ENCODE results near the gene ZNF548. TPM values are rescaled to one million over a fixed set of nuclear protein-coding genes. Genes with fewer than 3 reads are reported as not detected.

The ZNF548 gene
- total RNA-seq, 1 donor from 2014 or later = 16.6 TPM

DNA sequence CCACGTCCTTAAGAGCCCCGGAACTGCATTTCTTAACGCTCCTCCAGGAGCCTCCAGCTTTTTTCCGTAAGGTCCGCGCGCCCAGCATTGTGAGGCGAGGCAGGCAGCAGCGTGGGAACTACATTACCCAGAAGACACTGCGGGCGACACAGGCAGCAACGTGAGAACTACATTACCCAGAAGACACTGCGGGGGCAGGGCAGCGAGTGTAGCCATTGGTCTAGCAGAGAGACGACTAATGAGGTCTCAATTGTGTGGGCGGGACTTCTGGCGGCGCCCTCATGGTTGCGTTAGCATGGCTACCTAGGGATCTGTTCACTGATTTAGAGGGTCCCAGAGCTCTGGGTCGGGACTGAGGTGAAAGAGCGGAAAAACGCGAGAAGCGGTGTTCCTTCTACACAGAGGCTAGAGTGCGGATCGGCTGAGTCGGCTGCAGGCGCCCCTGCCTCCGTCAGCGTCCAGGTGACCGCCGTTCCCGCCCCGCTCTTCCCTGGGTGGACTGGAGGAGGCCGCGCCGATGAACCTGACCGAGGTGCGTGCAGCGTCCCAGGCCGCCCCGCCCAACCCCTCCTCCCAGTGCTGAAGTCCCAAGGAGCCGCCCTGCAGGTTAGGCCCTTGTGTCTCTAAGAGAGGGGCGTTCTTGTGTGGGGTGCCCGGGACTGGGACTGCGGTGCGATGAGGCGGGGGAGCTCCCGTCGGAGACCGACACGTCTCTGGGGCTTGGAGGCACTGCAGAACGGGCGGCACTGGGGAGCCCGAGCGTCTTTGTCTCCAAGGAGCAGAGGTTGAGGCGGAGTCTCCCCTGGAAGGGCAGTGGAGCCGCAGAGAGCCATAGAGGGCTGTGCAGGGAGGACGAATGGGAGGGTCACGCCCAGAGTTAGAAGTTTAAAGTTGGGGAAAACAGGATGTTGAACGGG, 45.7 kb downstream of the ZNF548 start, which contains the start of gene ZNF749:
Gene ZNF749, plus strand, starts transcription at position 264 of the 917 bp plus-strand sequence. Its CDS starts 254 bp downstream, at position 518.
- Mint-ChIP-seq H3K4me3 (ENCODE audit: unreplicated experiment) (peak within 1 kb of the TSS; percentile 95), H3K27me3 (ENCODE audit: low read depth, unreplicated experiment) (no peaks in the 10 kb centered on the region), H3K4me1 (ENCODE audit: low read depth, unreplicated experiment) (peaks cover 7% of the 10 kb centered on the region), H3K9me3 (ENCODE audit: unreplicated experiment) (peaks cover 2% of the 10 kb centered on the region), H3K27ac (ENCODE audit: unreplicated experiment) (peak within 1 kb of the TSS; percentile 87), H3K36me3 (ENCODE audit: low read depth, unreplicated experiment) (peaks cover 15% of the 10 kb centered on the region)
- Histone ChIP-seq H4K20me1 (ENCODE audit: insufficient read depth, low read length) (no peaks in the 10 kb centered on the region), H3K27ac (ENCODE audit: low read depth, low read length) (peak within 1 kb of the TSS; percentile 54), H3K4me3 (ENCODE audit: insufficient read depth, low read depth, low read length) (peak within 1 kb of the TSS; percentile 92), H3K79me2 (ENCODE audit: insufficient read depth, low read length) (peaks cover 51% of the 10 kb centered on the region), H3K9ac (ENCODE audit: low read length) (peak within 1 kb of the TSS; percentile 84), H2AFZ (ENCODE audit: low read depth, low read length) (peak within 1 kb of the TSS; percentile 98), H3K9me3 (ENCODE audit: insufficient read depth, low read depth, low read length) (peaks cover 17% of the 10 kb centered on the region), H3K36me3 (ENCODE audit: insufficient read depth, low read length) (no peaks in the 10 kb centered on the region), H3K4me2 (ENCODE audit: low read length) (peak within 1 kb of the TSS; percentile 94), H3K4me1 (ENCODE audit: insufficient read depth, low read length) (peaks cover 3% of the 10 kb centered on the region), H3K27me3 (ENCODE audit: insufficient read depth, low read length) (no peaks in the 10 kb centered on the region)
- peak; percentile 32 for FAIRE-seq
- peak; percentile 95 for DNase-seq (ENCODE audit: low read depth)
- TF ChIP-seq, protein P1, sequence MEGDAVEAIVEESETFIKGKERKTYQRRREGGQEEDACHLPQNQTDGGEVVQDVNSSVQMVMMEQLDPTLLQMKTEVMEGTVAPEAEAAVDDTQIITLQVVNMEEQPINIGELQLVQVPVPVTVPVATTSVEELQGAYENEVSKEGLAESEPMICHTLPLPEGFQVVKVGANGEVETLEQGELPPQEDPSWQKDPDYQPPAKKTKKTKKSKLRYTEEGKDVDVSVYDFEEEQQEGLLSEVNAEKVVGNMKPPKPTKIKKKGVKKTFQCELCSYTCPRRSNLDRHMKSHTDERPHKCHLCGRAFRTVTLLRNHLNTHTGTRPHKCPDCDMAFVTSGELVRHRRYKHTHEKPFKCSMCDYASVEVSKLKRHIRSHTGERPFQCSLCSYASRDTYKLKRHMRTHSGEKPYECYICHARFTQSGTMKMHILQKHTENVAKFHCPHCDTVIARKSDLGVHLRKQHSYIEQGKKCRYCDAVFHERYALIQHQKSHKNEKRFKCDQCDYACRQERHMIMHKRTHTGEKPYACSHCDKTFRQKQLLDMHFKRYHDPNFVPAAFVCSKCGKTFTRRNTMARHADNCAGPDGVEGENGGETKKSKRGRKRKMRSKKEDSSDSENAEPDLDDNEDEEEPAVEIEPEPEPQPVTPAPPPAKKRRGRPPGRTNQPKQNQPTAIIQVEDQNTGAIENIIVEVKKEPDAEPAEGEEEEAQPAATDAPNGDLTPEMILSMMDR (IDR thresholded peaks at IDR 0.05; ENCODE audit: insufficient read depth, low read depth, low read length) = no peak
- TF ChIP-seq EZH2 (IDR thresholded peaks at IDR 0.05; ENCODE audit: insufficient read depth, low read length) = no peak

DNA sequence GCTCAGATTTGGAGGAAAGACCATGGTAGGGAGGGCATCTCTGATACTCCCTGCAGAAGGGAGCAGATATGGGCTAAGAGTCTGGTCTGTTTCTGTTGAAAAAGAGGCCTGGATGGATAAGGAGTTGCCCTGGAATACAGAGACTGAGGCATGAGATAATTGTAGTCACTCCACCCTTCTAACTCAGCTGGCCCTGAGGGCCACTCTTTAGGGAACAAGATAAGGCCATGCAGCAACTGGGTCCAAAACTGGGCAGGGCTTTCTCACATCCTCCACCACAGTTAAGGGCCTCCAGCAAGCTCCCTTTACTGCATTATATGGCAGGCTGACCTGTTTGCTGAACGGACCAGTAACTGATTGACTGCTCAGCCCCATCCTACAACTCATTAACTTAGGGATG, 46.8 kb downstream of the ZNF548 start:
- Histone ChIP-seq H3K36me3 (ENCODE audit: insufficient read depth, low read length) (no peaks in the 10 kb centered on the region), H3K9ac (ENCODE audit: low read length) (peak overlapping the region; percentile 84), H3K9me3 (ENCODE audit: insufficient read depth, low read depth, low read length) (peaks cover 21% of the 10 kb centered on the region), H2AFZ (ENCODE audit: low read depth, low read length) (no peak overlapping the region), H3K27me3 (ENCODE audit: insufficient read depth, low read length) (no peaks in the 10 kb centered on the region), H3K4me2 (ENCODE audit: low read length) (peak overlapping the region; percentile 94), H3K4me1 (ENCODE audit: insufficient read depth, low read length) (peaks cover 3% of the 10 kb centered on the region), H3K4me3 (ENCODE audit: insufficient read depth, low read depth, low read length) (peak overlapping the region; percentile 92), H3K79me2 (ENCODE audit: insufficient read depth, low read length) (peaks cover 55% of the 10 kb centered on the region), H4K20me1 (ENCODE audit: insufficient read depth, low read length) (no peaks in the 10 kb centered on the region), H3K27ac (ENCODE audit: low read depth, low read length) (no peak overlapping the region)
- H3K36me3 Mint-ChIP-seq (ENCODE audit: low read depth, unreplicated experiment) = peaks cover 15% of the 10 kb centered on the region
- H3K27ac Mint-ChIP-seq (ENCODE audit: unreplicated experiment) = peak overlapping the region; percentile 75
- peak overlapping the region; percentile 95 for H3K4me3 Mint-ChIP-seq (ENCODE audit: unreplicated experiment)
- TF ChIP-seq, protein P1 (IDR thresholded peaks at IDR 0.05; ENCODE audit: insufficient read depth, low read depth, low read length) = no peak
- TF ChIP-seq EZH2 (IDR thresholded peaks at IDR 0.05; ENCODE audit: insufficient read depth, low read length) = no peak
- H3K27me3 Mint-ChIP-seq (ENCODE audit: low read depth, unreplicated experiment) = no peaks in the 10 kb centered on the region
- peaks cover 7% of the 10 kb centered on the region for H3K4me1 Mint-ChIP-seq (ENCODE audit: low read depth, unreplicated experiment)
- DNase-seq (ENCODE audit: low read depth) (no peak), FAIRE-seq (no peak)
- H3K9me3 Mint-ChIP-seq (ENCODE audit: unreplicated experiment) = peaks cover 2% of the 10 kb centered on the region

All from astrocyte (in vitro differentiated cells and primary cell).